HUES64 (cell line): ENCODE data around the gene LILRB5.
"Not testable (repeated sequence)": the region's sequence is repeated elsewhere in the genome, so short reads cannot be mapped to it uniquely, and the experiment has no call there.

Experiments
- H3K27ac ChIP-seq: 2 replicates; pipeline ENCODE4 v1.7.0; 2013; ENCODE audit warnings: low read depth, low read length, inconsistent platforms
- H3K27me3 ChIP-seq: 2 replicates; pipeline ENCODE4 v1.6.1; 2013; ENCODE audit warnings: mild to moderate bottlenecking, low read length; ENCODE audit not compliant: insufficient read depth
- H3K36me3 ChIP-seq: 2 replicates; pipeline ENCODE4 v1.6.1; 2013; ENCODE audit warnings: mild to moderate bottlenecking, low read length; ENCODE audit not compliant: insufficient read depth
- H3K4me1 ChIP-seq: 2 replicates; pipeline ENCODE4 v1.6.1; 2013; ENCODE audit warnings: mild to moderate bottlenecking, low read length, moderate library complexity; ENCODE audit not compliant: insufficient read depth
- H3K4me3 ChIP-seq: 2 replicates; pipeline ENCODE4 v1.5.1; 2013; ENCODE audit warnings: mild to moderate bottlenecking, low read length, moderate library complexity
- H3K9ac ChIP-seq: 2 replicates; pipeline ENCODE4 v1.6.1; 2013; ENCODE audit warnings: mild to moderate bottlenecking, low read depth, low read length
- H3K9me3 ChIP-seq: 2 replicates; pipeline ENCODE4 v1.6.1; 2013; ENCODE audit warnings: low read depth, low read length; ENCODE audit not compliant: insufficient read depth
- WGBS: fragments of 150-250, 120-280 bp; methylation state at CpG from one replicate; pipeline ENCODE4 v1.1.7; 2013; ENCODE audit warnings: missing lambda C conversion rate; 5-methylcytosine and 5-hydroxymethylcytosine counted together

Gene LILRB5

GRCh38 chr19:54274516-54274915 lies 17.4 kb upstream of the LILRB5 start:
- not testable (repeated sequence) for H3K27ac ChIP-seq, H3K9me3 ChIP-seq, H3K4me3 ChIP-seq, H3K36me3 ChIP-seq, H3K27me3 ChIP-seq, H3K4me1 ChIP-seq, H3K9ac ChIP-seq
- 79% methylated on average over 9 of the region's 9 CpGs for WGBS

GRCh38 chr19:54273821-54274220 lies 16.7 kb upstream of the LILRB5 start:
- H3K9me3 ChIP-seq, result no peaks in the 10 kb centered on the region
- no peaks in the 10 kb centered on the region for H3K4me1 ChIP-seq
- no peak overlapping the region for H3K27ac ChIP-seq
- no peaks in the 10 kb centered on the region for H3K36me3 ChIP-seq
- WGBS, result 94% methylated on average over 3 of the region's 3 CpGs
- no peak overlapping the region for H3K4me3 ChIP-seq
- peaks cover 3% of the 10 kb centered on the region; the same call in 1 of the 2 replicates for H3K27me3 ChIP-seq
- no peak overlapping the region for H3K9ac ChIP-seq

GRCh38 chr19:54272181-54272580 lies 15.1 kb upstream of the LILRB5 start:
- not testable (repeated sequence) for H3K4me3 ChIP-seq, H3K9ac ChIP-seq, H3K27me3 ChIP-seq, H3K27ac ChIP-seq, H3K4me1 ChIP-seq, H3K9me3 ChIP-seq, H3K36me3 ChIP-seq
- WGBS, result 69% methylated on average over 5 of the region's 5 CpGs

GRCh38 chr19:54271587-54271986 lies 14.5 kb upstream of the LILRB5 start:
- H3K4me1 ChIP-seq, H3K4me3 ChIP-seq, H3K27me3 ChIP-seq, H3K9ac ChIP-seq, H3K36me3 ChIP-seq, H3K27ac ChIP-seq, H3K9me3 ChIP-seq: not testable (repeated sequence)
- WGBS, result 81% methylated on average over 4 of the region's 4 CpGs

- H3K4me3 ChIP-seq, result no peak overlapping the region
- WGBS, result 89% methylated on average over 8 of the region's 8 CpGs
- H3K9ac ChIP-seq, result no peak overlapping the region
- peaks cover 8% of the 10 kb centered on the region for H3K27me3 ChIP-seq
- H3K36me3 ChIP-seq, result no peaks in the 10 kb centered on the region
- no peaks in the 10 kb centered on the region for H3K9me3 ChIP-seq
- no peaks in the 10 kb centered on the region for H3K4me1 ChIP-seq
- H3K27ac ChIP-seq, result no peak overlapping the region
These were observed 14.0 kb upstream of the LILRB5 start for GRCh38 chr19:54271106-54271505.

GRCh38 chr19:54268936-54269335 lies 11.9 kb upstream of the LILRB5 start:
- 100% methylated on average over 1 of the region's 2 CpGs for WGBS
- H3K27ac ChIP-seq, result no peak overlapping the region
- H3K27me3 ChIP-seq, result peaks cover 8% of the 10 kb centered on the region
- H3K9ac ChIP-seq, result no peak overlapping the region
- H3K4me1 ChIP-seq, result no peaks in the 10 kb centered on the region
- no peaks in the 10 kb centered on the region for H3K36me3 ChIP-seq
- H3K4me3 ChIP-seq, result no peak overlapping the region
- H3K9me3 ChIP-seq, result no peaks in the 10 kb centered on the region

- Histone ChIP-seq H3K27me3 (peaks cover 8% of the 10 kb centered on the region), H3K9me3 (no peaks in the 10 kb centered on the region), H3K4me3 (no peak overlapping the region), H3K36me3 (no peaks in the 10 kb centered on the region), H3K27ac (no peak overlapping the region), H3K4me1 (no peaks in the 10 kb centered on the region), H3K9ac (no peak overlapping the region)
- 15% methylated on average over 6 of the region's 6 CpGs for WGBS
These were observed 9.1 kb upstream of the LILRB5 start for GRCh38 chr19:54266133-54266532.

GRCh38 chr19:54262470-54262869 lies 5.4 kb upstream of the LILRB5 start:
- Histone ChIP-seq H3K27me3 (no peaks in the 10 kb centered on the region), H3K4me3 (no peak overlapping the region), H3K9me3 (no peaks in the 10 kb centered on the region), H3K4me1 (no peaks in the 10 kb centered on the region), H3K9ac (no peak overlapping the region), H3K27ac (no peak overlapping the region), H3K36me3 (no peaks in the 10 kb centered on the region)
- WGBS, result 89% methylated on average over 1 of the region's 2 CpGs

- 90% methylated on average over 11 of the region's 11 CpGs for WGBS
- Histone ChIP-seq H3K9me3 (no peaks in the 10 kb centered on the region), H3K27ac (no peak overlapping the region), H3K4me1 (no peaks in the 10 kb centered on the region), H3K4me3 (no peak overlapping the region), H3K9ac (no peak overlapping the region), H3K27me3 (peaks cover 1% of the 10 kb centered on the region; the same call in 1 of the 2 replicates), H3K36me3 (no peaks in the 10 kb centered on the region)
These were observed 5.0 kb upstream of the LILRB5 start for GRCh38 chr19:54262066-54262465.

- WGBS, result 91% methylated on average over 19 of the region's 19 CpGs
- Histone ChIP-seq H3K27ac (no peak overlapping the region), H3K27me3 (peaks cover 5% of the 10 kb centered on the region; the same call in 1 of the 2 replicates), H3K36me3 (no peaks in the 10 kb centered on the region), H3K9ac (no peak overlapping the region), H3K4me1 (0 out of 2 replicates have a peak, but pooled peaks cover 3% of the 10 kb centered on the region), H3K4me3 (no peak overlapping the region), H3K9me3 (no peaks in the 10 kb centered on the region)
These were observed 590 bp downstream of the LILRB5 start for GRCh38 chr19:54256250-54257115.

- Histone ChIP-seq H3K4me1 (0 out of 2 replicates have a peak, but pooled peaks cover 3% of the 10 kb centered on the region), H3K36me3 (no peaks in the 10 kb centered on the region), H3K27me3 (peaks cover 5% of the 10 kb centered on the region; the same call in 1 of the 2 replicates), H3K27ac (no peak overlapping the region), H3K9ac (no peak overlapping the region), H3K9me3 (no peaks in the 10 kb centered on the region), H3K4me3 (no peak overlapping the region)
- 81% methylated on average over 26 of the region's 26 CpGs for WGBS
These were observed 1.8 kb downstream of the LILRB5 start for GRCh38 chr19:54255105-54255775.
